Measurements from ENCODE around the gene PACRG. TPM values are rescaled to one million over a fixed set of nuclear protein-coding genes. Genes with fewer than 3 reads are reported as not detected.

Gene PACRG
- total RNA-seq, 2 experiments from 2014 or later, result not detected

DNA sequence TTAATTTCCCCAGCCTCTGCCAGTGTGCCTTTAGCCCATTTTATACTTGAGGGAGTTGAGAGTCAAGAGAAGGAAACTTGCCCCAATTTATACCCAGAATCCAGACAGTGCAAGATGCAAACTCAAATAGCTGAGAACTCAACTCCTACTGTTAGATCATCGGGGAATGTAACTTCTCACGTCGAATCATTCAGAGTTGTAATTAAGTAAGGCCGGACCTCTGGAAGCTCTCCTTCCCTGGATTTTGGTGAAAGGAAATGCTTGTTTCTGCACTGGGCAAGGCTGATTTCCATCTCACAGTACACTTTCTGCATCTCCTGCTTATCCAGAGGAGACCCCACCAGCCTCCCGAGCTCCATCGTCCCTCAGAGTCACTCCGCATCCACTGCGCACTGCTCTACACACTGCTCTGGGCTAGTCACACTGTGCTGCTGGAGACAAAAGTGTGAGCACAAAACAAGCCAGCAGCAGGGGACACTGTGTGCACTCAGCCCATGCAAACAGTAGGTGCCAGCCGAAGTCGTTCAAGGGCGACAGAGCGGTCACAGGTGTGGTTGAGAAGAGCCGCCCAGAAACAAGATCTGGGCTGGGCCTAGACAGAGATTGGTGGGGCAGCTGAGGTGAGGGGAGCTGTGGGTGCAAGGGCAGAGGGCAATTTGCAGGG lies 536.4 kb downstream of the PACRG start:
- ChIA-PET CTCF (ENCODE audit: unreplicated experiment) (no interaction called here), POLR2A (interaction anchor here (0.5 kb wide), 1 partner anchor 1011 kb away, joined by 3 read pairs; no protein-coding TSS in a partner anchor)
- Histone ChIP-seq H3K4me3 (ENCODE audit: low read depth, low read length, poor library complexity, severe bottlenecking) (no peak overlapping the region), H3K27ac (ENCODE audit: low read depth, low read length, poor library complexity, severe bottlenecking) (no peak overlapping the region), H3K79me2 (ENCODE audit: insufficient read depth, low read depth, low read length) (no peaks in the 10 kb centered on the region), H3K9me2 (ENCODE audit: insufficient read depth, low read length) (no peaks in the 10 kb centered on the region), H2AFZ (ENCODE audit: low read length) (no peak overlapping the region), H4K20me1 (ENCODE audit: insufficient read depth, low read length) (no peaks in the 10 kb centered on the region), H3K36me3 (ENCODE audit: insufficient read depth, low read length) (no peaks in the 10 kb centered on the region), H3K4me2 (ENCODE audit: low read length) (no peak overlapping the region), H3K9me3 (ENCODE audit: low read length) (no peaks in the 10 kb centered on the region), H3K4me1 (ENCODE audit: insufficient read depth, low read length, poor library complexity, severe bottlenecking) (no peaks in the 10 kb centered on the region)
- no peak for DNase-seq (ENCODE audit: low spot score)
- no TSS peak for BruUV-seq (replicated peaks)
- intact Hi-C loops (cut with micrococcal nuclease; ENCODE audit: unreplicated experiment), result no loop called here
- no peak for TF ChIP-seq EZH2phosphoT487 (IDR thresholded peaks at IDR 0.05; ENCODE audit: borderline replicate concordance, low read depth, low read length)
- TF ChIP-seq, protein P1, sequence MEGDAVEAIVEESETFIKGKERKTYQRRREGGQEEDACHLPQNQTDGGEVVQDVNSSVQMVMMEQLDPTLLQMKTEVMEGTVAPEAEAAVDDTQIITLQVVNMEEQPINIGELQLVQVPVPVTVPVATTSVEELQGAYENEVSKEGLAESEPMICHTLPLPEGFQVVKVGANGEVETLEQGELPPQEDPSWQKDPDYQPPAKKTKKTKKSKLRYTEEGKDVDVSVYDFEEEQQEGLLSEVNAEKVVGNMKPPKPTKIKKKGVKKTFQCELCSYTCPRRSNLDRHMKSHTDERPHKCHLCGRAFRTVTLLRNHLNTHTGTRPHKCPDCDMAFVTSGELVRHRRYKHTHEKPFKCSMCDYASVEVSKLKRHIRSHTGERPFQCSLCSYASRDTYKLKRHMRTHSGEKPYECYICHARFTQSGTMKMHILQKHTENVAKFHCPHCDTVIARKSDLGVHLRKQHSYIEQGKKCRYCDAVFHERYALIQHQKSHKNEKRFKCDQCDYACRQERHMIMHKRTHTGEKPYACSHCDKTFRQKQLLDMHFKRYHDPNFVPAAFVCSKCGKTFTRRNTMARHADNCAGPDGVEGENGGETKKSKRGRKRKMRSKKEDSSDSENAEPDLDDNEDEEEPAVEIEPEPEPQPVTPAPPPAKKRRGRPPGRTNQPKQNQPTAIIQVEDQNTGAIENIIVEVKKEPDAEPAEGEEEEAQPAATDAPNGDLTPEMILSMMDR (conservative IDR thresholded peaks at IDR 0.05; ENCODE audit: low read length), result no peak

DNA sequence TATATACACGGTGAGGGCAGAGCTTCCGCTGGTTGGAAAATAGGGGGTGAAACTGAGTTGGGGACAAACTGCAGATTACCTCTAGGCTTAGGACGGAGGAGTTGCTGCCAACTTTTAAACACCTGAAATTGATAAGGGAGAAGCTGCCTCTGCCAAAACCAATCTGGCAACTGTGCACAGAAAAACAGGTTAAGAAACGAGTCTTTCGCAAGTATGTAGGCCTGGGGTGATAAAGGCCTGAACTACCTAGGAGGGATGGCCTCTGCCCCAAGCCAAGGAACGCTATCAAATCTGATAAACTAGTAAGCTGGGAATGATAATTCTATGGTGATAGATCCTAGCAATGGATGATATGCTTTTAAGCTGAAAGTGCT lies 536.9 kb downstream of the PACRG start:
- intact Hi-C loops (cut with micrococcal nuclease; ENCODE audit: unreplicated experiment), result no loop called here
- CTCF ChIA-PET (ENCODE audit: unreplicated experiment), result no interaction called here
- no peak for DNase-seq (ENCODE audit: low spot score)
- H4K20me1 ChIP-seq (ENCODE audit: insufficient read depth, low read length), result no peaks in the 10 kb centered on the region
- no peaks in the 10 kb centered on the region for H3K79me2 ChIP-seq (ENCODE audit: insufficient read depth, low read depth, low read length)
- no TSS peak for BruUV-seq (replicated peaks)
- H2AFZ ChIP-seq (ENCODE audit: low read length), result no peak overlapping the region
- H3K4me2 ChIP-seq (ENCODE audit: low read length), result no peak overlapping the region
- H3K9me3 ChIP-seq (ENCODE audit: low read length), result no peaks in the 10 kb centered on the region
- POLR2A ChIA-PET, result no interaction called here
- no peak for TF ChIP-seq EZH2phosphoT487 (IDR thresholded peaks at IDR 0.05; ENCODE audit: borderline replicate concordance, low read depth, low read length)
- TF ChIP-seq, protein P1 (conservative IDR thresholded peaks at IDR 0.05; ENCODE audit: low read length), result no peak
- H3K4me3 ChIP-seq (ENCODE audit: low read depth, low read length, poor library complexity, severe bottlenecking), result no peak overlapping the region
- no peaks in the 10 kb centered on the region for H3K36me3 ChIP-seq (ENCODE audit: insufficient read depth, low read length)
- no peak overlapping the region for H3K27ac ChIP-seq (ENCODE audit: low read depth, low read length, poor library complexity, severe bottlenecking)
- no peaks in the 10 kb centered on the region for H3K9me2 ChIP-seq (ENCODE audit: insufficient read depth, low read length)
- no peaks in the 10 kb centered on the region for H3K4me1 ChIP-seq (ENCODE audit: insufficient read depth, low read length, poor library complexity, severe bottlenecking)

DNA sequence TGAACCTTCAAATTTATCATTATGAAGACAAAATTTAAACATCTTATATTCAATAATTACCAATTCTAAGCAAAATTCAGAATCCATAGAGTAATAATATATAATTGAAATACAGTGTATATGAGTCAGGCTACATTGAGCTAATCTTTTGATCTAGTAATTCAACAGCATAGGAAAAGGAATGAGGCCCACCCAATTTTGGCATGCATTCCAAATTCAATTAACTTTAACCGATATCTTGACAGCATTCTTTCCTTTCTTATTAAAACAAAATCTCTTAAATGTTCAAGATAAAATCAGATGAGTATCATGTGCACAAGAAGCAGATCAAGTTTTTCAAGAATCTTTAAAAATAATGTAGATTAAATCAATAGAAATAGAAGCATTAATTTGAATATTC lies 553.9 kb downstream of the PACRG start:
- H4K20me1 ChIP-seq (ENCODE audit: insufficient read depth, low read length), result no peaks in the 10 kb centered on the region
- H3K4me1 ChIP-seq (ENCODE audit: insufficient read depth, low read length, poor library complexity, severe bottlenecking), result no peaks in the 10 kb centered on the region
- no peak for DNase-seq (ENCODE audit: low spot score)

More for the DNA sequence above, 553.9 kb downstream of the PACRG start:
- H3K4me3 ChIP-seq (ENCODE audit: low read depth, low read length, poor library complexity, severe bottlenecking), result no peak overlapping the region
- no peak overlapping the region for H2AFZ ChIP-seq (ENCODE audit: low read length)
- POLR2A ChIA-PET, result no interaction called here
- H3K79me2 ChIP-seq (ENCODE audit: insufficient read depth, low read depth, low read length), result no peaks in the 10 kb centered on the region
- no peaks in the 10 kb centered on the region for H3K9me2 ChIP-seq (ENCODE audit: insufficient read depth, low read length)
- no peaks in the 10 kb centered on the region for H3K9me3 ChIP-seq (ENCODE audit: low read length)
- BruUV-seq (replicated peaks), result no TSS peak
- H3K36me3 ChIP-seq (ENCODE audit: insufficient read depth, low read length), result no peaks in the 10 kb centered on the region
- intact Hi-C loops (cut with micrococcal nuclease; ENCODE audit: unreplicated experiment), result no loop called here
- no peak overlapping the region for H3K4me2 ChIP-seq (ENCODE audit: low read length)
- TF ChIP-seq EZH2phosphoT487 (IDR thresholded peaks at IDR 0.05; ENCODE audit: borderline replicate concordance, low read depth, low read length), result no peak
- TF ChIP-seq, protein P1 (conservative IDR thresholded peaks at IDR 0.05; ENCODE audit: low read length), result no peak
- CTCF ChIA-PET (ENCODE audit: unreplicated experiment), result no interaction called here
- no peak overlapping the region for H3K27ac ChIP-seq (ENCODE audit: low read depth, low read length, poor library complexity, severe bottlenecking)

Measured in OCI-LY7 (cell line).